HepG2 (cell line): ENCODE results near the gene RNASE2. TPM values are rescaled to one million over a fixed set of nuclear protein-coding genes. Genes with fewer than 3 reads are reported as not detected.

Experiments used
- AGO1 ChIP-seq: fragments of 200-400 bp; formaldehyde crosslinking; IDR thresholded peaks from 2 replicates; pipeline ENCODE4 v1.6.1; 2017; ENCODE audit warnings: mild to moderate bottlenecking, low read depth, low read length, moderate library complexity; ENCODE audit not compliant: poor library complexity, severe bottlenecking
- CHD4 ChIP-seq: fragments of 200-600 bp; sonication (generic); IDR thresholded peaks from 2 replicates; pipeline ENCODE4 v1.7.0; 2017; ENCODE audit warnings: mild to moderate bottlenecking, low read length, borderline replicate concordance
- CSRNP1 ChIP-seq: sonication (generic); formaldehyde crosslinking; IDR thresholded peaks from 2 replicates; pipeline ENCODE4 v1.8.1; 2023; ENCODE audit warnings: mild to moderate bottlenecking, missing genetic modification reagents
- EED ChIP-seq: sonication (generic); formaldehyde crosslinking; IDR thresholded peaks from 2 replicates; pipeline ENCODE4 v1.5.0; 2020; ENCODE audit warnings: mild to moderate bottlenecking, missing genetic modification reagents
- EP300 ChIP-seq, 3 experiments: sonication (generic) in 1 of 3; formaldehyde crosslinking in 1 of 3; IDR thresholded peaks; 2 replicates each; pipeline versions ENCODE4 v1.5.1 to v1.6.1; 2011 to 2020; ENCODE audit warnings: low read depth in 2 of 3, low read length in 2 of 3, borderline replicate concordance in 1 of 3, improper control_type of control experiment in 1 of 3, mild to moderate bottlenecking in 1 of 3, missing genetic modification reagents in 1 of 3, moderate library complexity in 1 of 3
- TSC22D2 ChIP-seq: sonication (generic); formaldehyde crosslinking; IDR thresholded peaks from 2 replicates; pipeline ENCODE4 v1.5.1; 2020; ENCODE audit warnings: missing genetic modification reagents, mild to moderate bottlenecking, borderline replicate concordance
- ZNF10 ChIP-seq: sonication (generic); formaldehyde crosslinking; IDR thresholded peaks from 2 replicates; pipeline ENCODE4 v1.4.0; 2020; ENCODE audit warnings: mild to moderate bottlenecking, low read depth, missing genetic modification reagents, borderline replicate concordance
- ZNF256 ChIP-seq: sonication (generic); formaldehyde crosslinking; conservative IDR thresholded peaks from 2 replicates; pipeline ENCODE4 v1.4.0; 2020; ENCODE audit warnings: missing genetic modification reagents
- ZNF501 ChIP-seq: sonication (generic); formaldehyde crosslinking; IDR thresholded peaks from 2 replicates; pipeline ENCODE4 v1.5.1; 2020; ENCODE audit warnings: mild to moderate bottlenecking, moderate library complexity, missing genetic modification reagents
- ZNF510 ChIP-seq: sonication (generic); formaldehyde crosslinking; IDR thresholded peaks from 2 replicates; pipeline ENCODE4 v1.4.0; 2020; ENCODE audit warnings: low read depth, mild to moderate bottlenecking, missing genetic modification reagents
- ZNF563 ChIP-seq: sonication (generic); formaldehyde crosslinking; IDR thresholded peaks from 2 replicates; pipeline ENCODE4 v1.8.0; 2022; ENCODE audit warnings: mild to moderate bottlenecking, moderate library complexity, missing genetic modification reagents
- ZNF652 ChIP-seq: IDR thresholded peaks from 2 replicates; pipeline ENCODE4 v1.6.1; 2016; ENCODE audit warnings: low read depth, borderline replicate concordance
- ZNF670 ChIP-seq: sonication (generic); formaldehyde crosslinking; IDR thresholded peaks from 2 replicates; pipeline ENCODE4 v1.8.0; 2022; ENCODE audit warnings: mild to moderate bottlenecking, missing genetic modification reagents, borderline replicate concordance
- ZNF724P ChIP-seq: sonication (generic); formaldehyde crosslinking; IDR thresholded peaks from 2 replicates; pipeline ENCODE4 v1.8.0; 2022; ENCODE audit warnings: missing genetic modification reagents, borderline replicate concordance
- polyA plus RNA-seq, 8 experiments: library from polyadenylated mRNA; depleted of rRNA in 3 of 8; stranded (reverse) in 7 of 8; unstranded in 1 of 8; fragments of >200 nt; fragmentation: Illumina TruSeq in 4 of 8; extraction: Trizol in 4 of 8; gene quantifications; 2 replicates each; pipeline versions ENCODE4 v1.2.1 to v1.2.3, GENCODE V29; 2011 to 2016; ENCODE audit warnings: low read depth in 4 of 8, missing spikeins in 1 of 8, mixed read lengths in 1 of 8; ENCODE audit not compliant: insufficient read depth in 1 of 8
- total RNA-seq, 5 experiments: library from RNA; depleted of rRNA; stranded (reverse); fragments of >200 nt; fragmentation: Illumina TruSeq; extraction: Trizol; gene quantifications; 2 replicates each; pipeline ENCODE4 v1.2.3, GENCODE V29; 2016; ENCODE audit warnings: low read depth in 1 of 5
- TF ChIP-seq, protein P1 (sequence below): sonication (generic); formaldehyde crosslinking; IDR thresholded peaks from 2 replicates; pipeline ENCODE4 v1.5.1; 2020; ENCODE audit warnings: mild to moderate bottlenecking, missing genetic modification reagents
- TF ChIP-seq, protein P2 (sequence below): sonication (generic); formaldehyde crosslinking; IDR thresholded peaks from 2 replicates; pipeline ENCODE4 v1.9.0; 2022; ENCODE audit warnings: low read depth, missing genetic modification reagents
- TF ChIP-seq, protein P3 (sequence below): fragments of 450-650 bp; IDR thresholded peaks from 2 replicates; pipeline ENCODE4 v1.6.1; 2017
- TF ChIP-seq, protein P4 (sequence below): sonication (generic); formaldehyde crosslinking; IDR thresholded peaks from 2 replicates; pipeline ENCODE4 v1.5.0; 2020; ENCODE audit warnings: missing genetic modification reagents

Gene RNASE2
- total and polyA plus RNA-seq, 2 of the 13 experiments (the other 11 are each of a cell fraction or from before 2014, with no cell fraction given): 0.69 TPM; not detected in 1

DNA sequence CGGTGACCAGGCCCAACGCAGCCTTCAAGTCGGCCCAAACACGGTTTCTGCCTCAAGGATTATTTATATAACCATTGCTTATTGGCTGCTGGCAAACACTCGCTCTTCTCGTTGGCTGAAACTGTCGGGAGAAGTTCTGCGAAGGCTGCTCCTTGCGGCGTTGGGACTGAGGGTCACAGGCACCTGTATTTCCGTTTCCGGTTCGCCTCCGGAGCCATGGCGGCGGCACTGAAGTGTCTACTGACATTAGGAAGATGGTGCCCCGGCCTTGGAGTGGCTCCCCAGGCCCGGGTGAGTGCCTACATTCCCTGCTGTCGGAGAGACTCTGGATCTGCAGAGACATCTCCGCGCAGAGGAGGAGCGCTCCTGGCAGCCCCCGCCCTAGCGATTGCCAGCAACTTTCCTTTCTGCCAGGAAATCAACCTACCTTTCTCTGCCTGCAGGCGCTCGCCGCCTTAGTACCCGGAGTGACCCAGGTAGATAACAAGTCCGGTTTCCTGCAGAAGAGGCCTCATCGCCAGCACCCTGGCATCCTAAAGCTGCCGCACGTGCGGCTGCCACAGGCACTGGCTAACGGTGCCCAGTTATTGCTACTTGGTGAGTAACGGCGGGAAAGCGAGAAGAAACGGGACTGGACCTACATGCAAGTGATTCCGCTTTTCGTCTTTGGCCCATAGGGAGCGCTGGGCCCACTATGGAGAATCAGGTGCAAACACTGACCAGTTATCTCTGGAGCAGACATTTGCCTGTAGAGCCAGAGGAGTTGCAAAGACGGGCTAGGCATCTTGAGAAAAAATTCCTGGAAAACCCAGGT lies 34.7 kb downstream of the RNASE2 start, which contains the start of gene METTL17 (continued):
- TF ChIP-seq, protein P1, sequence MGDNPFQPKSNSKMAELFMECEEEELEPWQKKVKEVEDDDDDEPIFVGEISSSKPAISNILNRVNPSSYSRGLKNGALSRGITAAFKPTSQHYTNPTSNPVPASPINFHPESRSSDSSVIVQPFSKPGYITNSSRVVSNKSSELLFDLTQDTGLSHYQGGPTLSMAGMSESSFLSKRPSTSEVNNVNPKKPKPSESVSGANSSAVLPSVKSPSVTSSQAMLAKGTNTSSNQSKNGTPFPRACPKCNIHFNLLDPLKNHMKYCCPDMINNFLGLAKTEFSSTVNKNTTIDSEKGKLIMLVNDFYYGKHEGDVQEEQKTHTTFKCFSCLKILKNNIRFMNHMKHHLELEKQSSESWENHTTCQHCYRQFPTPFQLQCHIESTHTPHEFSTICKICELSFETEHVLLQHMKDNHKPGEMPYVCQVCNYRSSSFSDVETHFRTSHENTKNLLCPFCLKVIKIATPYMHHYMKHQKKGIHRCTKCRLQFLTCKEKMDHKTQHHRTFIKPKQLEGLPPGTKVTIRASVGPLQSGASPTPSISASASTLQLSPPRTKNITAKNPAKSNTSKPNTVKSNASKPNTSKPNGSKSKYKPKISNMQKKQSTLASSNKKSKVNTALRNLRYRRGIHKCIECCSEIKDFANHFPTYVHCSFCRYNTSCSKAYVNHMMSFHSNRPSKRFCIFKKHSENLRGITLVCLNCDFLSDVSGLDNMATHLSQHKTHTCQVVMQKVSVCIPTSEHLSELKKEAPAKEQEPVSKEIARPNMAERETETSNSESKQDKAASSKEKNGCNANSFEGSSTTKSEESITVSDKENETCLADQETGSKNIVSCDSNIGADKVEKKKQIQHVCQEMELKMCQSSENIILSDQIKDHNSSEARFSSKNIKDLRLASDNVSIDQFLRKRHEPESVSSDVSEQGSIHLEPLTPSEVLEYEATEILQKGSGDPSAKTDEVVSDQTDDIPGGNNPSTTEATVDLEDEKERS: peak; percentile 58; the same call in 1 of the 2 replicates
- TF ChIP-seq ZNF256 (peak; percentile 78), CSRNP1 (CRISPR knock-in tag) (no peak), ZNF670 (CRISPR knock-in tag) (no peak), ZNF510 (CRISPR knock-in tag) (0 out of 2 replicates have a peak, but pooled peaks have one; percentile 46), ZNF652 (no peak), AGO1 (no peak), ZNF501 (peak; percentile 98), ZNF10 (CRISPR knock-in tag) (no peak), TSC22D2 (0 out of 2 replicates have a peak, but pooled peaks have one; percentile 61), CHD4 (no peak), EP300 (IDR thresholded peaks at IDR 0.05; ENCODE audit: low read depth in 2 of 2, low read length in 2 of 2) (no peak), EP300 (CRISPR knock-in tag; IDR thresholded peaks at IDR 0.05; ENCODE audit: borderline replicate concordance) (no peak), EED (CRISPR knock-in tag) (peak; percentile 93), ZNF724P (no peak), ZNF563 (CRISPR knock-in tag) (peak; percentile 73)
- TF ChIP-seq, protein P2, sequence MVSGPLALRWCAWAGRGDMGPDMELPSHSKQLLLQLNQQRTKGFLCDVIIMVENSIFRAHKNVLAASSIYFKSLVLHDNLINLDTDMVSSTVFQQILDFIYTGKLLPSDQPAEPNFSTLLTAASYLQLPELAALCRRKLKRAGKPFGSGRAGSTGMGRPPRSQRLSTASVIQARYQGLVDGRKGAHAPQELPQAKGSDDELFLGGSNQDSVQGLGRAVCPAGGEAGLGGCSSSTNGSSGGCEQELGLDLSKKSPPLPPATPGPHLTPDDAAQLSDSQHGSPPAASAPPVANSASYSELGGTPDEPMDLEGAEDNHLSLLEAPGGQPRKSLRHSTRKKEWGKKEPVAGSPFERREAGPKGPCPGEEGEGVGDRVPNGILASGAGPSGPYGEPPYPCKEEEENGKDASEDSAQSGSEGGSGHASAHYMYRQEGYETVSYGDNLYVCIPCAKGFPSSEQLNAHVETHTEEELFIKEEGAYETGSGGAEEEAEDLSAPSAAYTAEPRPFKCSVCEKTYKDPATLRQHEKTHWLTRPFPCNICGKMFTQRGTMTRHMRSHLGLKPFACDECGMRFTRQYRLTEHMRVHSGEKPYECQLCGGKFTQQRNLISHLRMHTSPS (CRISPR knock-in tag): peak; percentile 53; the same call in 1 of the 2 replicates
- TF ChIP-seq, protein P3, sequence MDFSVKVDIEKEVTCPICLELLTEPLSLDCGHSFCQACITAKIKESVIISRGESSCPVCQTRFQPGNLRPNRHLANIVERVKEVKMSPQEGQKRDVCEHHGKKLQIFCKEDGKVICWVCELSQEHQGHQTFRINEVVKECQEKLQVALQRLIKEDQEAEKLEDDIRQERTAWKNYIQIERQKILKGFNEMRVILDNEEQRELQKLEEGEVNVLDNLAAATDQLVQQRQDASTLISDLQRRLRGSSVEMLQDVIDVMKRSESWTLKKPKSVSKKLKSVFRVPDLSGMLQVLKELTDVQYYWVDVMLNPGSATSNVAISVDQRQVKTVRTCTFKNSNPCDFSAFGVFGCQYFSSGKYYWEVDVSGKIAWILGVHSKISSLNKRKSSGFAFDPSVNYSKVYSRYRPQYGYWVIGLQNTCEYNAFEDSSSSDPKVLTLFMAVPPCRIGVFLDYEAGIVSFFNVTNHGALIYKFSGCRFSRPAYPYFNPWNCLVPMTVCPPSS: no peak
- TF ChIP-seq, protein P4, sequence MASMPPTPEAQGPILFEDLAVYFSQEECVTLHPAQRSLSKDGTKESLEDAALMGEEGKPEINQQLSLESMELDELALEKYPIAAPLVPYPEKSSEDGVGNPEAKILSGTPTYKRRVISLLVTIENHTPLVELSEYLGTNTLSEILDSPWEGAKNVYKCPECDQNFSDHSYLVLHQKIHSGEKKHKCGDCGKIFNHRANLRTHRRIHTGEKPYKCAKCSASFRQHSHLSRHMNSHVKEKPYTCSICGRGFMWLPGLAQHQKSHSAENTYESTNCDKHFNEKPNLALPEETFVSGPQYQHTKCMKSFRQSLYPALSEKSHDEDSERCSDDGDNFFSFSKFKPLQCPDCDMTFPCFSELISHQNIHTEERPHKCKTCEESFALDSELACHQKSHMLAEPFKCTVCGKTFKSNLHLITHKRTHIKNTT (CRISPR knock-in tag): no peak
